ENCODE measurements around the gene PLEKHF1.

- TF ChIP-seq CTCF (IDR thresholded peaks at IDR 0.05) (peak in 3 of 4 experiments; percentile 28 to 39 (median 36)), POLR2A (IDR thresholded peaks at IDR 0.05) (no peak)
Measured at GRCh38 chr19:29690842-29691241, 25.6 kb downstream of the PLEKHF1 start.
